NCI-H69 (cell line): ENCODE results near the gene FOXO6.

Source experiments
- DNase-seq: peaks from one replicate; lab custom pipeline; 2025; lab: John Stamatoyannopoulos, UW

FOXO6 gene

DNA sequence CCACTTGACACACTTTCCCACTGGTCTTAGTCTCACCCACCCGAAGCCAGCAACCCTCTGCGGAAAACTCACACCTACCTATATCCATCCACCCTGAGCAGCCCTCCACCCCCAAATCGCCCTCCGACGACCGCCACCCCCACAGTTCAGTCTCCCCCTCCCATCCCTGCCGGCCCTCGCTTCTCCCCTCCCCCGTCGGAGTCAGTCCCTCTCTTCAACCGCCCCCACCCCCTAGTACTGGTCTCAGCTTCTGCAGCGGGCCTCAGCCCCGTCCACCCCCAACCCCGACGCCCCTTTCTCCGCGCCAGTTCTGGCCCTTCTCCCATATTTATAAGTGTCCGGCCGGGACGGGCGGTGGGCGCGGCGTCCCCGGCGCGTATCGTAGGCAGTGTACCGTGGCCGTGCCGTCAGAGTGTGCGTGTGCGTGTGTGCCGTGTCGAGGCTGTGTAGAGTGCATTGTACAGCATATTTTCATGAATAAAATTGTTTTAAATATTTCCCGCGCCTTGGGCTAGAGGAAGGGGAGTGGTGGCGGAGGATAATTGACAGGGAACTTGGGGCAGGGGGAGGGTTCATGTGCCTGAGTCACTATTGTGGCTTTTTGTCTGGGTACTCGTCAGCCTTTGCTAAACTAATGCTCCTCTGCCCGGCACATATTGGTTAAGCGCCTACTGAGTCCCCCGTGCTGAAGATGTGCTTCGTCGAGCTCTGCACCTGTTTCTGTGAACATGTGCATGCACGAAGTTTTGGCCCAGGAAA, 22.0 kb downstream of the FOXO6 start:
- DNase-seq = no peak

DNA sequence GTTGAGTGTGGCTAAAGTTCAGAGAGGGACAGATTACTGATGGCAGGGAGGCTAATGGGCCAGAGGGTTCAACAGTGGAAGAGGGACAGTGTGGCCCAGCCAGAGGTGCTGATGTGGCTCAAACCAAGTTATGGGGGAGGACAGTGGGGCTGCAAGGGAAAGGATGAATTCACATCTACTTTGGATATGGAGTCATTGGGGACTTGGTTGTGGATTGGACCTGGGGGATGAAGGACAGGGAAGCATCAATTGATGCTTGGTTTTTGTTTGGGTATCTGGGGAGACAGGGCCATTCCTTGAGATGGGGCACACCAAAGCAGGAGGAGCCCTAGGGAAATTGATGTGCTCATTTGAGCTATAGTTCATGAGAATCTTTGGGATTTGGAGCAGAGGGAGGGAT, 23.3 kb downstream of the FOXO6 start:
- DNase-seq = no peak

DNA sequence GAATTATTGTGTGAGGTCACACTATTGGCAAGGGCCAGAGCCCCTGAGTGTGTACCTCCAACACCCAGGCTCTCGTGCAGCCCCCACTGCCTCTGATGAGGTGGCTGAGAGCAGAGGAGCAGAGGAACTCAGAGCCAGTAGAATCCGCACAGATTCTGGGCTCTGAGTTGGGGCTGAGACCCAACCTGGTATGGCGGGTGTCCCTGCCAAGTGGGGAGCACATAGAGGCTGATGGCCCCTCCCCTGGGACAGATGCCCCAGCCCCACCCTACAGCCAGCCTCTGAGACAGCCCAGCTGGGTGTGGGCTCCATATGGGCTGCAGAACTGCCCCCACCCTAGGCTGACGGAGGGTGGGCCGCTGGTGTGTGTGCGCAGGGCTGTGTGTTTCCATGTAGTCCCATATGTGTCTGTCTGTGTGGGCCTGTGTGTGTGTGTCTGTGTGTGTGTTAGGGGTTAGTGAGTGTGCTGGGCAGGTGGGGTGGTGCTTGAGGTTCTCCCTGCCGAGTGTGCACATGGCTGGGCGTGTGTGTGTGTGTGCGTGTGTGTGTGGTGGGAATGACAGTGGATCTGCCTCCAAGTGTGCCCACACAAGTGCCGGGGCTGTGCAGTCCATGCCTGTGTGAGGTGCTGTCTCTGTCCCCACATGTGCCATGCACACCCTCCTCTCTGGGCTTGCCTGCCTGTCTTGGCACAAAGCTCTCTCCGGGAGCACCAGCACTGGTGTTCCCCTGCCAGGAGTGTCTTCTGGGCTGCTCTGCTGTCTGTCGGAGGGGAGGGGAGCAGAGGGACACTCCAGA, 24.4 kb downstream of the FOXO6 start:
- DNase-seq = peak; percentile 63

DNA sequence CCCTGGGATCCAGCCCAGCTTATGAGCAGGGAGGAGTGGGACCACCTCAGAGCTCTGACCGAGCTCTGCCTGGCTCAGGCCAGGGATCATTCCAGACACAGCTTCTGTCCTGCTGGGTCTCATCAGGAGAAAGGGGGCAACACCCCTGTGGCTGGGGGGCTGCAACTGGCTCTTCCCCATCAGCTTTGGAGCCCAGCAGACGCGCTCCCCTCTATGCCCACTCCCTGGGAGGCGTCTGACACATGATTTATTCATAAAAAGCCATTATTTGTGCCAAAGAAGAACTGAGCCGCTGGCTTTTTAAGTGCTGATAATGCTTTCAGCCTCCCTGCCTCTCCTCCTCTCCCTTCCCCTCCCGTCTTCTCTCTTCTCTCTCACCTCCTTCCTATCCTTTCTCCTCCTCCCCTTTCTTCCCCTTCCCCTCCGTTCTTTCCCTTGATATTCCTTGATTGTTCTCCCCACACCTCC, 25.0 kb downstream of the FOXO6 start:
- peak; percentile 63 for DNase-seq

DNA sequence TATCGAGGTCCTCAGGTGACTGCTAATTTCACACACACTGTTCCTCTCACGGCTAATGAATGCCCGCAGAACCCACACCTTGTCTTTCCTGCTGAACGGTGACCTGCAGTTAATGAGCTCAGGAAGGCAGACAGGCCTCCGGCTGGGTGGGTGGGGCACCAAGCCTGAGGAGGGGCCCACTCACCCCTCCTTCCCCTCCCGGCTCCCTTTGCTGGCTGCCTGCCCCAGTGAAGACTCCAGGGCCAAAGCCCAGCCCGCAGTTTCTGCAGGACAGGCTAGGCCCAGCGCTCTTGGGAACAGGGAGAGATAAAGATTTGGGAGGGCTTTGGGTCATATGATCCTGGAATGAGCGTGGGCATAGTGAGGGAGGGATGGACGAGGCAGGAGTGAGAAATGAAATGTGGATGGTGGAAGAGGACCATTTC, 26.4 kb downstream of the FOXO6 start:
- DNase-seq = peak; percentile 96

DNA sequence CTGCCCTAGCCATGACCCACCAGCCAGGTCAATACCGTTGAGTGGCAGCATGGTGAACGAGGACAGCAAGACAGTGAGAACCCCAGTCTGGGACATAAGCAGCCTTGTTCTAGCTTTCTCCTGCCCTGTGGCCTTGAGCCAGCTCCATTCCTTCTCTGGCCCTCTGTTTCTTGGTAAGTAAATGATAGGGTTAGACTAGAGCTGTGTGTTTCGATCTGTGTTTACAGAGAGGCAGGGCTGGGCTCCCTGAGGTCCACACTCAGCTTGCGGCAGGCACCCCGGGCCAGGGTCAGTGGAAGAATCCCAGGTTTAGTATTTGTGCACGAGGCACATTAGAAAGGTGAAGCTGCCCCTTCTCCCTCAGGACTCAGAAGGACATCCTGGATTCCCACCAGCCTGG, 27.3 kb downstream of the FOXO6 start:
- DNase-seq = peak; percentile 67

DNA sequence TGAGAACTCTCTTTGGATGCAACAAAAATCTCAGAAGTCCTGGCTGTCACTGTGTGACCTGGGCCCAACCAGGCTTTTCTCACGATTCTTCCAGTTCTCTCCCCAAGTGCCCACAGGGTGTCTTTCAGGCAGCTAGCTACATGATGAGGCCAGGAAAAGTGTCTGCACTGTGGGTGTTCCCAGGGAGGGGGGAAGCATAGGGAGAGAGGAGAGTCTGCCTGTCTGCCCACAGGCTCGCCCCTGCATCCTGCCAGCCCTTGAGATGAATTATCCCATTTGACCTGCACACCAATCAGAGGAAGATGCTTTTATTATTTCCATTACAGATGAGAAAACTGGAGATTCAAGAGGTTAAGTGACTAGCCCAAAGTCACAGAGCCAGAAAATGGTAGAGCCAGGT, 27.8 kb downstream of the FOXO6 start:
- peak; percentile 76 for DNase-seq

DNA sequence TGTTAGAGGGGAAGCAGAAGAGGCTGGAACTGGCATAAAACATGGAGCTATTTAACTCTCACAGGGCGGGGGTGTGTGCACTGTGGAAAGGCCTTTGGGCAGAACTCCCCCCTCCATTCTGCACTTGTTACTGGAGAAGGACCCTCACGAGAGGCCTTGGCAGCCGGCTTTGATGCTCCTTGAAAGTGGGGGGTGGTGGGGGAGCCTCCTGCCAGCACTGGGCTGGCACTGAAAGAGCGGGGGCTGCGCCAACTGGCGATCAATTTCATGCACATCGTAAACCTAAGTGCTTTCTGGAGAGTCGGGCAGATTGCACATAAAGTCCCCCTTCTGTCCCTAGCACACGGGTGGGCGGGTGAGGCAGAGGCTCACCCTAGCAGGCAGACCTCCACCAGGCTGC, 28.9 kb downstream of the FOXO6 start:
- peak; percentile 76 for DNase-seq

DNA sequence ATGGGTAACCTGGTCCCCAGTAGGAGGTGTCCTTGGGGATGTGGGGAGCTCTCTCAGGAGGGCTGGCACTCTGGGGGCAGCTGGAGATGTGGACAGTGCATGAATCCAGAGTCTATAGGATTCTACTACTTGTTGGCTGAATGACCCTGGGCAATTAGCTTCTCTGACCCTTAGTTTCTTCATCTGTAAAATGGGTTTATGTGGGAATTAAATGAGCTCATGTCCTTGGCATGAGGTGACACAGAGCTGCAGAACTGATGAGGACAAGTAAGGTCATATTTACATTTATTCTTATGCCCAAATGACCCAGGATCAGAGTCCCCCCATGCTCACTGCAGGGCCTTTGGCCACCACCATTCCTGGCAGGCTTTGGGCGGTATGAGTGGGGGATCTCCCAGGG, 29.3 kb downstream of the FOXO6 start:
- no peak for DNase-seq

DNA sequence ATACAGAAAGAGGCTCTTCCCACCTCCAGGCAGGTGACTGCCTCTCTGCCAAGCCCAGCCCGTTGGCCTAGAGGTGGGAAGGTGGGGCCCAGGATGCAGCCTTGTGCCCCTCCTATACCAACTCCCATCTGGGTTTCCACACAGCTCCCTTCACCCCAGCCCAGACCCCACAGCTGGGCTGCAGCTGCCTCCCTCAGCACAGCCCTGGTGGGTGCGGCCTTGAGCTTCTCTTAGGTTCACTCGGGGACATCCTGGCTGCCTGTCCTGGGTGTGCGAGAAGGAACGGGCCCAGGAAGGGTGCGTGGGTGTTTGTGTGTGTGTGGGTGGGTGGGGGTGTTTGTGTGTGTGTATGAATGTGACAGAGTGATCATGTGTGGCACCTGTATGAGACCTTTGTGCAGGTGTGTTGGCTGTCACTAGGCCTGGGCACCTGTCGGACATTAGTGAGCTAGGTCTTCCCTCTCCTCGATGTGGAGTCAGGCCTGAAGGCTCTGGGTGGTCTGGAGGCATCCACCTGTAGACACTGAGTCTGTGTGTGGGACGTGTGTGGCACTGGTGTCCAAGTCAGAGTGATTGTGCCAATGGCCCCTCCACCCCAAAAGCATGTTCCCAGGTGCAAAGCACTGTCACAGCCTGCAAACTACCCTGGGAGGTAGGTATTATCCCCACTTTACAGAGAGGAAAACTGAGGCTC, 30.7 kb downstream of the FOXO6 start:
- DNase-seq = peak; percentile 44

DNA sequence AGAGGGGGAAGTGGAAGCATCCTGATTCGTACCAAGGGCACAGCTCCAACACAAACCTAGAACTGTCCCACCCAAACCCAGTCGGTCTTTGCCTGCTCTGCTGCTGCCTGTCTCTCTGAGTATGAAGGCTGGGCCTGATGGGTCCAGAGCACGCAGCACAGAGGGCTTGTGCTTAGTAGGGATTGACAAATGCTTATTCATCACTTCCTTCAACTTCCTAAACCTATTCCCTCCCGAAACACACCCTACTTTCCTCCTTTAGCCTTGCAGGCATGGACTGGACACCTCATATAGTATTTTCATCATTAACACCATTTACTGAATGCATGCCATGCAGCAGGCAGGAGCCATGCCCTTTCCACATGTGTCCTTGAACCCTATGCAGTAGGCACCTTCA, 31.3 kb downstream of the FOXO6 start:
- DNase-seq = no peak

DNA sequence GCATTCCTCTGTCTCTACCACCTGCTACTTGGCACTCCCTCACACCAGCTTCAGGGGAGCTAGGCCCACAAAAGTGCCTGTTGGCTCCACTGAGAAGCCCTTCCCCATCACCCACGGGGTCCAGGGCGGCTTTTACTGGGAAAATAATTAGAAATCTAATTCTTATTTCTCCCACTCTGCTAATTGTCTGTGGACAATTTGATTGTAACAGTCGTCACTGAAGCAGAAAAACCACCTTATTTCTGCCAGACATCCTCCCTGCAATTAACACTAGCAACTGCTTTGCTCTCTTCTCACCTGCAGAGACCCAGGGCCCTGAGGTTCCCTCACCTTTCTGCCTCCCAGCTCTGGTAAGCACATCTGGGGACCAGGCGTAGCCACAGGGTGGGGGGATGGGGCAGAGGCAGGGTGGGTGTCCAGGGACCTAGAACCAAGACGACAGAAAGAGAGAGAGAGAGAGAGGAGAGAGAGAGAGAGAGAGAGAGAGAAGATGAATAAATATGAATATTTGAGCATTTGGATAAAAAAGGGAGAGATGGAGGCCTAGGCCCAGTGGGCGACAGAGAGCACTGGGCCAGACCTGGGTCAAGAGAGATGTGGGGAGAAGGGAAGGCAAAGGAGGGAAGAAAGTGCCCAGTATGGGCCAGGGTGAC, 32.6 kb downstream of the FOXO6 start:
- peak; percentile 30 for DNase-seq

DNA sequence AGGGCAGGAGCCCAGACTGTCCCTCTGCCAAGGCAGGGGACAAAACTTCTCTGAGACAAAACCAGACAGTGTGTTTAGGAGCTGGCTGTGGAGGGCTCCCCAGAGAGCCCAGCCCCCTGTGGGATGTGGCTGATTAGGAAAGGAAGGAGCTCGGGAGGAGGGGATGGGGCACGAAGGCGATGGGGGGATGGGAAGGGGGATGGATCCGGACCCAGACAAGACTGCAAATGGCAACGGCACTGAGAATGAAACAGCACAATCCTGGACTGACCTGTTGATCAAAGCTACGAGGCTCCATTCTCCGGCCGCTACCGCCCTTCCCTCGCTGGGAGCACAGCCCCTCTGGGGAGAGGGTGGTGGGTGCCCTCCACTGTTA, 33.1 kb downstream of the FOXO6 start:
- DNase-seq = no peak

DNA sequence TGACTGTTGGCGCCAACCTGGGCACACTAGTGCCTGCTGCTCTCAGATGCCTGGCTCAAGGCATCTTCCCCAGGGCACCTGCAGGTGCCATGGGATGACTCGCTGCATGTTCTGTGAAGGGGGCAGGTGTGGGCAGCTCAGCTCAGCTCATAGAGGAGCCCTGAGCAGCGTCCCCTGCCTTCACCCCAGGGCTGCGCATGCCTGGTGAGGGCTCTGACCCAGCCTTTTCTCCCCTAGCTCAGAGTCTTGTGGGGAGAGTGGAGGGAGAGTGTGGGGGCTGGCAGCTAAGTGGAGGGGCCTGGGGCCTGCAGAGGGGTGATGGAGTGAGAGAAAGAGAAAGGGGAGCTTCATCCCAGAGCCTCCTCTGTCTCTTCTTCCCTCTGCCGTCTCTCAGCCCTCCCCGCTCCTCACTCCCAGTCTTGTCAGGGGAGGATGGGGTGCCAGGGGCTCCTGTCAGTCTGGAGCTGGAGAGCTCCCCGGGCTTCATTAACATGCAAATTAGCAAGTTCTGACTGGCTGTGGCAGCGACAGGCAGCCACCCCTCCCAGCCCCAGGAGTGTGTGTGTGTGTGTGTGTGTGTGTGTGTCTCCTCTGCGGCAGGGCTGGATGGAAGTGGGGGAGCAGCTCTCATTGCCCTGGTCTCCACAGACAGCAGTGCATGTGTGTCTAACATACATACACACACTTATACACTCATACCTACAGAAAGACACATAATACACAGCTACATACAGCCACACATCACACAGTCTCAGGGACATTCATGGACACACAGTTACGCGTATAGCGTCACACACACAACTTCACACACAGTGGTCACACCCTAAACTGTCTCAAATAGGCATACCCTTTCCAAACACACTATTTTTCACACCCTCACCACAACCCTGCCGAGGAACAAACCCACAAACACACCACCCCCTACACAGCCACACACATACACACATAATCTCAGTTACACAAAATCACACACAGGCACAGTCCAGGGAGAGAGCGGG, 34.0 kb downstream of the FOXO6 start:
- DNase-seq = peak; percentile 83

DNA sequence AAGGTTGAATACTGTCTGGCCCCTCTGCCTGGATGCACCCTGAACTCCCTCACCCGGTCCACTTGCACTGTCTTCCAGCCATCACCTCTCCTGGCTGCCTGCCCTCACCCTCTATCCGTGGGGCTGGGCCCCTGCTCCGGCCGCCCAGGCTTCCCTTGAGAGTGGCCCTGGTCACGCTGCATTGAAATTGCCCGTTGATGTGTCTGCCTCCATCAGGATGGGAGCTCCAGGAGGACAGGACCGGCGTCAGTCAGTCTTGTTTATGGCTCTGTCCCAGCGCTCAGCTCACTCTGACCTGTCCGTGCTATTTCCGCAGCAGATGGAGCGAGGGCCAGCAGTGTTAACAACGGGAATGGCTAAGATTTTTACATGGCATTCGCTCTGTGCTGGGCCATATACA, 34.9 kb downstream of the FOXO6 start:
- no peak for DNase-seq

DNA sequence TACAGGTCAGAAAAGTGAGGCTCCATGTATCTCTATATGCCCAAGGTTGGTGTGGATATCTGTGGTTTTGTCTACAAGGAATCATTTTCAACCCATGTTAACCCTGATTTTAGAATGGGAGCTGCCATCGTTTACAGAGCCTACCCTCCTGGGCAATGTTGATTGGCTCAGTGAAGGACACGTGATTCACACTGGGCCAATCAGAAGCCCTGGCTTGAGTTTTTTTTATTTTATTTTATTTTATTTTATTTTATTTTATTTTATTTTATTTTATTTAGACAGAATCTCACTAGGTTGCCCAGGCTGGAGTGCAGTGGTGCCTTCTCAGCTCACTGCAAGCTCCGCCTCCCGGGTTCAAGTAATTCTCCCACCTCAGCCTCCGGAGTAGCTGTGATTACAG, 35.8 kb downstream of the FOXO6 start:
- DNase-seq = no peak

DNA sequence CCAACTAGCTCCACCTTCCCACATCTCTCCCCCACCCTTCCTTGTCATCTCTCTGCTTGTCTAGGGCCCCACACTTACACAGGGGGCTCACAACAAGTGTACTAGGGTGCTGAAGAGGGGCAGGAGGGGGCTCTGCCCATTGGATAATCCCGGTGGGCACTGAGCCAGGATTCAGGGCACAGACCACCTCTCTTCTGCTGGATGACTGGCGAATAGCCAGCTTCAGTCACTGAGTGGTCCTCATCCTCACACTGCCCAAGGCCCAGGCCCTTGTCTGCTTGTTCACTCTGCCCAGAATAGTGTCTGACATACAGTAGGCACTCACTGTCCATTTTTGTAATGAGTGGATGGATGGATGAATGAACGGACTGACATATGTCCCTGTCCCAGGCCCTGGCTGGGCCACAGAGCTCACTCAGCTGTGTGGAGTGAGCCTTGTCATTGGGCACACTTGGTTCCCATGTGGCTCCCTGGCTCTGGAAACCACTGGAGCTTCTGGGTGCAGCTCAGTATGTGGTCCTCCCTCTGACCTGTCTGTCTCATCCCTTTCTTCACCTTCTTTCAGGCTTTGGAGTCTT, 36.6 kb downstream of the FOXO6 start:
- DNase-seq = no peak

DNA sequence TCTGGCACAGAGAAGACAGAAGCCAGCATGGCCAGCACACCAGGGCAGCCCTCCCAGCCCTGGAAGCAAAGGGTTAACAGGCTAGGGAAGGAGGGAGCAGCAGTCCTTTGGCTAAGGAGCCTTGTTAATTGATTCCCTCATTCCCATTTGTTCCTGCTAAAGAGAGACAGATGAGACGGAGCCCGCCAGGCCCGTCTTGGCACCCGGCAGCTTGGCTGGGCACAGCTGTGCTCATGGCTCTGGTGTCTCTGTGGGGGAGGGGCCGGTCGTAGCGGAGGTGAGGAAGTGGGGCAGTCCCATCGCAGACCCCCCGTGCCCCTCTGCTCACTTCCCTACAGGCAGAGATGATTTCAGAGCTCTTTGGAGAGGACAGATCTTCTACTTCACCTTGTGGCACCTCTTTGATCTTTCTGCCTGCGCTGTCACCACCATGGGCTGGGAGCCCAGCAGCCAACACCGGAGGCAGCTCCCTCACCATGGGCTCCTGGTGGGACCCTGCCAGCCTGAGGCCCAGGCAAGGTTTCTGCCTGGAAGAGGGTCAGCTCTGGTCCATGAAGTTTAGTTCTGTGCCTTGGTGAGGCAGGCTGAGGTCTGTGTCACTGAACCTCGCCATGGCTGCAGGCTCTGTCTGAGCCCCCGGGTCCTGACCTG, 38.0 kb downstream of the FOXO6 start:
- peak; percentile 86 for DNase-seq

DNA sequence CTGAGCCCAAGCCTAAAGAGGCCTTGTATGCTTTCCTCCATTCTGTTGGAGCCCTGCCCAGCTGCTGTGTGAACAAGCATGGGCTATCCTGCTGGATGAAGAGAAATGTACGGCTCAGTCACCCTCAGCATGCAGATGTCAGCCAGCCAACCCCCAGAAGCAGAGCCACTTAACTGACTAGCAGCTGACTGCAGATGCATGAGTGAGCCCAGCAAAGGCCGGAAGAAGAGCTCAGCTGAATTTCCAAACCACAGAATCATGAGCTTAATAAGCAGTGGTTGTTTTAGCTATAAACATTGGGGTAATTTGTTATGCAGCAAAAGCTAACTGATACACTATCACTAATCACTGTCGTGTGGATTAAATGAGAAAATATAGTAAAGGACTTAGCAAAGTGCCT, 39.0 kb downstream of the FOXO6 start:
- DNase-seq = peak; percentile 21

DNA sequence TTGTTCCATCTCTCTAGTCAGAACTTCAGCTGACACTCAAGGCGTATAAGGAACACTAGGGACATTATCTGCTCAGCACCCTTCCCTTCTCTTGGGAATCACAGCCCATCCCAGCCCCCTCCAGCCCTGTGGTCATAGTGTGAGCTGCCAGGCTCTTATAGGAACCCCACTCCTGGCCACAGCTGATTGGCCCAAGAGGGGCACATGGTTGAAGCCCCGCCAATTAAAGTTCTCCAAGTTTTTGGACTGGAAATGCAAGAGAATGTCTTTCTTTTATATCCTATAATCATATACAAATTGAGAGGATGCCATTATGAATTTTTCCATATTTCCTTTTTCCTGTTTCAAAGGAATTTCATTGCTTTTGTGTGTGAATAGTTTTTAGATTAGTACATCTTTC, 40.7 kb downstream of the FOXO6 start:
- no peak for DNase-seq
